HG03196 (cell line): ENCODE measurements around the gene ZSWIM6.

ENCODE experiments used
- ATAC-seq: cut with Tn5 transposase; IDR thresholded peaks from one replicate; pipeline ENCODE4 v1.9.1; 2021; ENCODE audit not compliant: unreplicated experiment

ZSWIM6 gene

DNA sequence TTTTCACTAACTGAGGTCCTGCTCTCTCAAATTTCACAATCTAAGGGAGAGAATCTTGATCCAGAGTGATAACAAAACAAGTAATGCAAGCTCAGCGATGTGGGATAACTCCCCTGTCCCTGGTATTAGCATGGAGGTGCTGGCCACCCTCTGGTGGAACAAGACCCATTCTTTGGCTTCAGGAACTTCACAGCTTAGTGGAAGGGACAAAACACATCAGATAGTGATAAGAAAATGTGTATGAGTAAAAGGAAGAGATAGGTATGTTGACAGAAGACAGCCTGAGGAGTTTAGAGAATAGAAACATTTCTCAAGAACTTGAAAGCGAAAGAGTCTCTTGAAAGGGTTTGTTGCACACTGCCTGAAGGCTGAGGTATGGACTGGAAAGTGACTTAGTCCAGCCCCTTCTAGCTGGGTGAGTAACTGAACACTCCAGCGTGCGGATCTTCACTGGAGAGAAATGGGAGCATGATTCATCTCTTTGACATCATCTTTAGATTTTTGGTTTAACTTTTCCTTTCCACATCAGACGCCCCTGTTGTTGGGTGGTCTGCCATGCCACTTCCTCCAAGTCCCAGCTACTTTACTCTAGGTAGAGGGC, 25.4 kb upstream of the ZSWIM6 start:
- ATAC-seq = peak; percentile 88

DNA sequence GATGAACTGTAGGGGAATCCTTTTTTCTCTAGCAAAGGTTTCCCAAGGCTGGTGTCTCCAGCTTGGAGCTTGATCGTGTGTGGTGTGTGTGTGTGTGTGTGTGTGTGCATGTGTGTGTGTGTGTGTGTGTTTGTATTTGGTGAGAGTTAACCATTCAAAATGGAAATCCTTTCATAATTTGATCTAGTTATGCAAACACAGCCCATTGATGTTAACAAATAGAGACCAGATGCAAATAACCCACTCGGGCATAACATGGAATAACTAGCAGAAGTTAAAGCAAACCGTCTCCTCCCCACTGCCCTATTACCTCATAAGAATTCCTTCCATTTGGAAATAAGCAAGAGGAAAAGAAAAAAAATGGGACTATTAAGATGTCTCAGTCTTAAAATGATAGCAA, 24.9 kb upstream of the ZSWIM6 start:
- no peak for ATAC-seq

DNA sequence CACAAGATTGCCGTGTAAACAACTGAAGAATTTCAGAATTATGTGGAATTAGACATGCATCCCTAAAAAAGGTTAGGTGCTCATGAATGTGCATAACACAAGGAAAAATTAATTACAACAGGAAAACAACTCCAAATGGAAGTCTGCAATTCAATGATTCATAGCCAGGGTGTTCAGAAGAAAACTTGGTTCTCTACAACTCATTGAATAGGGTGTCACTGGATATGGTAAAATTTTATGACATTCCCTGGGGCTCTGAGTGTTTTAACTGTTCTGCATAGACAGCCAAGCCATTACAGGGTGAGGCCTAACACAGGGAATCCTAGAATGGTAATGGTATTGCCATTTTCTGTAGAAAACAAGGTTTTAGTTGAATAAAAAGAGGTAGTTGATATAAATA, 24.4 kb upstream of the ZSWIM6 start:
- no peak for ATAC-seq

GRCh38 chr5:61308712-61309111, 23.3 kb upstream of the ZSWIM6 start:
- ATAC-seq = no peak

GRCh38 chr5:61309115-61309514, 22.9 kb upstream of the ZSWIM6 start:
- ATAC-seq = no peak

DNA sequence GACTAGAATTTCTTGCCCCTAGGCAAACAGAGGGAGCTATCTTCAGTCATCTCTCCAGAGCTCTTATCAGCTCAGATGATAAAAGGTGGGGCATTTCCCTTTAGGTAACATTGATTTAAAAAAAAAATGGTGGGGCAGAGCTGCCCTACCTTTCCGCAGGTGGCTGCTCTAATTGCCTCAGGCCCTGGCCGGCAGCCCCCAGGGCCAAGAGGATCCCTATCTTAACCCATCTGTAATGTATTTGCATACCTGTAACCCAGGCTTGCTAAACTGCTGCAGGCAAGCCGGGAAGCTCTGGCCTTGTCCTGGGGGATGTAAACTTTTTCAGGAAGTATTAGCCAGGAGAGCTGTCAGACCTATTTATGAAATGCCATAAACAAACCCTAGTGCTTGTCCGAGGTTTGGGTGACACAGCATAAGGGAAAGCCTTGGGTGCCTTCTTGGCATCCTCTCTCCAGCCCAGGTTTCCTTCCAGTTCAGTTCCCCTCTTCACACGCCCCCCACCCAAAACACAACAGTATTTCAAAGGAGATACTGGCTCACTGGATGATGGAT, 20.9 kb upstream of the ZSWIM6 start:
- ATAC-seq = no peak

GRCh38 chr5:61311836-61312808, 19.9 kb upstream of the ZSWIM6 start:
- ATAC-seq = no peak

DNA sequence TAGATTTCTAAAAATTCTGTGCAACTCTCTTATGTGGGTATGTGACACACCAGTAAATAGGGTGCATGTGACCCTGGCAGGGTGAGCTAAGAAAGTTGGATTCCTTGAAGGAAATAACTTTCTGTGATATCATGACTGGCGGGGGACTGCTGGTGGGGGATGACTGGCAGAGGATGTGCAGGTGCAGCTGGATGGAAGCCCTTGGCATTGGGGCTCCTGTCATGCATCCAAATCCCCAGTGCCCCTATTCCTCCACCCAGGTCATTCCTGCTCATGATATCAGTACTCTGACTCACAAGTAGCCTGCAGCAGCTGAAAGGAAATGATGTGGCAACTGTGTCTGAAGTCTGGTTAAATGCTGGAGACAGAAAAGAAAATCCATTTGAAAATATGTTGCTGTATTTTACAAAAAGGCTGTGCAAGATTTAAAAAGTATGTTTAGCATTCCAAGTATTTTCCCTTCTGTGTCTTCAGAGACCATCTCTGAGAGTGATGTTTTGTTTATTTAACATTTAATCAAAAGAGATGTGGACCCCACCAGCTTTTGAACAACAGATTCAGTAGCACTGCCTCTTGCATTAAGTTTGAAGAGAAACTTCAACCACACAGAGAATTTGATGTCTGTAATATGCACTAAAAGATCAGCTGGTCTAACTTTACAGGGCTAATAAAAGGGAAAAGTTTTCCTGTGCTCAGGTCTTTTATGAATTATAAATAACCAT, 17.9 kb upstream of the ZSWIM6 start:
- ATAC-seq = no peak

DNA sequence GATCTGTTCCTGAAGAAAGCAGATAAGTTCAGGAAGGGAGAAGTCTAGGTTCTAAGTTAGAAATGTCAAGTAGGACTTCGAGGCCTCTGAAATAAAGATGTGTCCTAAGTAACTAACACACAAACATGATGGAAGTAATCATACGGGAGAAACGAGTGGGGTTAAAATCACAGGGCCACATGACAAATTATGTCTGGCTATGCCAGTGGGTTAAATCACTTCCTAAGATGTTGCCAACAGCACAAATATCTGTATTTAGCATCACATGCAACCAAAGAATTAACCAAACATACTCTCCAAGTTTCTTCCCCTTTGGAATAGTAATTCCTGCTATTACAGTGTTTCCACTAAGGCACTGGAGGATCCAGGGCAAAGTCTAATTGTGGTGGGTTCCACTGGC, 13.7 kb upstream of the ZSWIM6 start:
- ATAC-seq = no peak

DNA sequence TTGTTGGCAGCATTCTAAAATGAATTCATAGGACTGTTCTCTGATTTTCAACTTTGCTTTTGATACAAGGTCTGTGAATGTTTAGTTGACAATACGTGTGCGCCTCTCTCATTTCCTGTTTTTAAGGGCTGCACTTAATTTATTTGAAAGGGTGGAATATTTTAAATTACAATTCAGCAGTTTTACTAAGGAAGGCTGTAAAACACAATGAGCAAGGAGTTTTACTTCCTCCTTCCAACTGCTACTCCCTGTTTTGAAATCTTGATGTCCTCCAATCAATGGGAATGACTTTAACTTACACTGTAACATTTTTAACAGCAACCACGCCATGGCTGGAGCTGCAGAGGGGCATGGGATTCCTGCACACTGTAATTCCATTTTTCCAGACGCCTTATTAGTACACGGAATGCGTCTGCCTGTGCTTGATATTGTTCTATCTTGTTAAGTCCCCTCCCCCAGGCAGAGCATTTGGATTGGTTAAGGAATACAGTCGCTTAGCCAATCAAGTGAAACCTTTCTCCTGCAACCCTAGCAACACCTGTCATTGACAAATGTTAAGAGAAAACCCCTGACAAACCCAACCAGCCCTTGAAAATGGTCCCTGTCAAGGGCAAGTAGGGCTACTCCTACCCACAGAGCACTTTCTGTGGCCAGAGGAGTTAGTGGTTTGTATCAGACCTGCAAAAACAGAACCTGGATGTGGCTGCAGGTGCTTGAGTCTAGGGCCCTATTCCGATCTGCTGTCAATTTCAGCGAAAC, 12.5 kb upstream of the ZSWIM6 start:
- ATAC-seq = peak; percentile 99

DNA sequence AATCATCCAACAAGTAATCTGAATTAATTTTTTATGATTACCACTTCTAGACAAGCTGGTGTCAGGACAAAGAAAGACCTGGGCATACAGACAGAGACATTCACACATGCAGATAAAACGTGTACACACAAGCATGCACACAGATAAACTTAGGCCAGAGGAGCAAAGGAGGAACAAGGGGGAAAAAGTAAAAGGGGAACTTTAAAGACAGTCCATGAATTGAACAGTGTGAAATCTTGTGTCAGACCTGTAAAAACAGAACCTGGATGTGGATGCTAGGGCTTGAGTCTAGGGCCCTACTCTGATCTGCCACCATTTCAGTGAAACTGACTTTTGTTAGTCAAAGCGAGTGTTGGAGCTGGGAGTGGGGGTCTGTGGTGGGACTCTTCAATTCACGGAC, 11.2 kb upstream of the ZSWIM6 start:
- no peak for ATAC-seq

DNA sequence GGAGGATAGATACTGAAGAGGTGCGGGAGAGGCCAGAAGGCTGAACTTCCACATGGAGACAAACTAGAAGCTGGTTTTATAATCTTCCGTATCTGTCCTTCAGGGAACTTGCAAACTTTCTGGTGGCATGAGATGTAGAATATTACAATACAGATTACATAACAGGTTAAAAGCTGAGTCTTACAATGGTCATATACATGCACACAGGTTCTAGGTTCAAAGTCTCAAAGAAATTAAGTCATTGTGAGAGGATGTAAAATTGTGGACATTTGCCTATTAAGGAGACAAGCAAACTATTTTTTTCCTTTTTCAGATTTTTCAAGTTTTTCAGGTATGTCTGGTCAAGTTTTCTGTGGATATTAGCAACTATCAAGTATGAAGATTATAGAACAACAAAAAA, 10.4 kb upstream of the ZSWIM6 start:
- ATAC-seq = no peak

DNA sequence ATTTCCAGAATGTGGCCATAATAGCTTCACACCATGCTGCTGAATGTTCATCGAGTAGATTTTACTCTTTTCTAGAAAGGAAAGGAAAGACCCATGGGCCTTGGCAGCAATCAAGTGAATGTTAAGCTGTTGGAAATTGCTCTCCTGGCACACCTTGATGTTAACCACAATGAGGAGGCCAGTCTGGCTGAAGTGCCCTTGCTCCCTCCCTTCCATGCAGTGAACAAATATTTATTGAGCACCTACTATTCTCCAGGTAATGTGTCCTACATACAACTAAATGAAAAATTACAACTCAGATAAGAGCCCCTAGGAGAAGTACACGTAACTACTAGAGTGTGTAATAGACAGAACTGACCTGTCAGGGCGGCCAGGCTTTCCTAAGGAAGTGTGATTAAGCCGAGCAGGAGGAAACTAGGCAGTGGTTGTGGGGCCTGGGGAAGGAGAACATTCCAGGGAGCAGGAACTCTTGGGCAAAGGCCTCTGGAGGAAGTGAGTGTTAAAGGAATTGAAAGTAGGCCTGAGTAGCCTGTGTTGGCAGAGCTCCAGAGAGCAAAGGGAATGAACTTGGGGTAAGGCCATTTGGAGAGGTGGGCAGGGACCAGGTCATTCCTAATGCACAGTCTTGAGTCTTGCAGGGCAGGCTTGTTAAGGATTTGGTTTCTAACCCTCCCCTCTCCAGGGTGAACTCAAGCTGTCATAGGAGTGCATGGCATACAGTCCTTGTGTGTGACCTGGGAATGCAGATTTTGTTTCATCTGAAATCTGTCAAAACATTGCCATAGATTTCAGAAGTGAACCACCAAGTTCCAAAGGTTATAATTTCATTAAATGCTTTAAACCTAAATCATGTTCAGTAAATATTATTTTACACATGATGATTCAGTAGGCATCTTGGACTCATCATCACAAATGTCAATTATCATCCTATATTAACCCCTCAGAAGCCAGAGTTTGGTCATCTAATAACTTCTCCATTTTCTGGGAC, 9.0 kb upstream of the ZSWIM6 start:
- ATAC-seq = no peak

GRCh38 chr5:61327760-61328753, 4.0 kb upstream of the ZSWIM6 start:
- no peak for ATAC-seq

- ATAC-seq = no peak
These were observed 3.1 kb upstream of the ZSWIM6 start for GRCh38 chr5:61328791-61329549.

GRCh38 chr5:61329550-61330128, 2.4 kb upstream of the ZSWIM6 start:
- no peak for ATAC-seq

DNA sequence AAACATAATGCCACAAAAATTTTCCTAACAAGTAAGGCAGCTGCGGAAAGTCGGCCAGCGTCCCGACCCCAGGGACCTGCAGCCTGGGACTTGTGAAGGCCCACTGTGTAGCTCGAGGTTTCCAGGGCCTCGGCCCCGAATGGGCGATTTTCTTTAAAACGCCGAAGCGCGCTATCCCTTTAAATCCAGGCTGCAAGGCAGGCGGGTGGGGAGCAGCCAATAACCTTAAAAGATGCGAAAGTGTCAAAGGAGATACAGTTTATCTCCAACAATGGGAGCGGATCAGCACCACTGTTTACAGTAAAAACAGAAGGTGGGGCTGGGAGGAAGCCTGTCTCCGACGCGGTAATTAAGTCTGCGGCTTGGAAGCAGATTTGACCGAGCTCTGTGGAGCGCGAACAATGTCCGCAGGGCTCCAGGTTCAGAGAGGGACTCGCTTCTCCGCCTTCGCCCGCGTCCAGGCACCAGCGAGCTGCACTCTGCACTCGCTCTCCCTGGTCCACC, 1.7 kb upstream of the ZSWIM6 start:
- ATAC-seq = no peak
